OCI-LY7 (cell line): ENCODE results near the gene C4BPA.

Source experiments
- CTCF ChIP-seq: fragments of 200-600 bp; sonication (generic); conservative IDR thresholded peaks from 2 replicates; pipeline ENCODE4 v1.5.1; 2014; ENCODE audit warnings: mild to moderate bottlenecking, antibody characterized with exemption, low read length, moderate library complexity, mixed read lengths
- EZH2phosphoT487 ChIP-seq: fragments of 200-600 bp; sonication (generic); IDR thresholded peaks from 2 replicates; pipeline ENCODE4 v1.6.1; 2018; ENCODE audit warnings: low read depth, borderline replicate concordance, mild to moderate bottlenecking, mixed run types, antibody characterized with exemption, low read length, moderate library complexity, mixed read lengths

GRCh38 chr1:207091200-207091908, 12.7 kb upstream of the C4BPA start:
- no peak for TF ChIP-seq CTCF
- no peak for TF ChIP-seq EZH2phosphoT487
